K562 (cell line): ENCODE measurements around the gene ZBTB22. TPM values are rescaled to one million over a fixed set of nuclear protein-coding genes. Genes with fewer than 3 reads are reported as not detected.

Experiments used
- ATAC-seq: fragments of 200-7000 bp; cut with Tn5 transposase; 3 replicates; pipeline ENCODE4 v1.9.1; 2020; ENCODE audit warnings: moderate library complexity
- BruUV-seq: library from RNA; stranded (reverse); fragments of 400-500 nt; replicated peaks from 2 replicates; lab custom pipeline; 2021; lab: Mats Ljungman, UMichigan
- CTCF ChIA-PET: fragments of 300-600 bp; formaldehyde crosslinking; extraction: SDS; loops from one replicate; lab custom pipeline; 2021; ENCODE audit warnings: low intra/inter-chr PET ratio; lab: Yijun Ruan, JAX
- POLR2A ChIA-PET: fragments of 300-600, 350-650 bp; sonication (Branson Sonifier 250); formaldehyde crosslinking; extraction: SDS; loops from one replicate; lab custom pipeline; 2021; ENCODE audit warnings: antibody characterized with exemption, inconsistent platforms; lab: Yijun Ruan, JAX
- DNase-seq, 4 experiments: peaks; one replicate each; pipeline versions ENCODE4 v3.0.0 to v3.0.0-alpha.2; 2011 to 2018; ENCODE audit warnings: low spot score in 3 of 4, mixed read lengths in 3 of 4; ENCODE audit errors: extremely low read depth in 1 of 4
- FAIRE-seq: peaks from 2 replicates; lab custom pipeline; 2011; peaks lifted over from hg19 to GRCh38; lab: Jason Lieb, UNC
- H2AFZ ChIP-seq: 2 replicates; pipeline ENCODE4 v1.6.0; 2011; ENCODE audit warnings: low read depth, low read length, control low read depth, inconsistent platforms
- H3K27ac ChIP-seq: fragments of 200-600 bp; 3 replicates; pipeline ENCODE4 v1.8.0; 2011; ENCODE audit warnings: low read depth, mild to moderate bottlenecking, control low read depth, inconsistent platforms, low read length, moderate library complexity, mixed read lengths; ENCODE audit errors: extremely low read depth
- H3K27me3 ChIP-seq, 2 experiments: fragments of 300-600 bp in 1 of 2; 2 replicates in 1 of 2; 3 replicates in 1 of 2; pipeline versions ENCODE4 v1.6.0 to v1.8.0; 2011; ENCODE audit warnings: inconsistent platforms in 2 of 2, low read length in 2 of 2, mild to moderate bottlenecking in 1 of 2, mixed read lengths in 1 of 2, moderate library complexity in 1 of 2; ENCODE audit not compliant: control insufficient read depth in 2 of 2, insufficient read depth in 2 of 2
- H3K36me3 ChIP-seq: fragments of 300-600 bp; 3 replicates; pipeline ENCODE4 v1.8.0; 2011; ENCODE audit warnings: mild to moderate bottlenecking, low read length, inconsistent platforms; ENCODE audit not compliant: control insufficient read depth, insufficient read depth
- H3K4me1 ChIP-seq, 2 experiments: fragments of 200-600 bp in 1 of 2; replicated peaks in 1 of 2; 2 replicates in 1 of 2; 3 replicates in 1 of 2; pipeline versions ENCODE4 v1.5.1 to v1.8.0; 2011; ENCODE audit warnings: inconsistent platforms in 2 of 2, low read length in 2 of 2, mild to moderate bottlenecking in 1 of 2, mixed read lengths in 1 of 2, moderate library complexity in 1 of 2; ENCODE audit not compliant: control insufficient read depth in 2 of 2, insufficient read depth in 2 of 2
- H3K4me2 ChIP-seq: 2 replicates; pipeline ENCODE4 v1.6.1; 2011; ENCODE audit warnings: low read length, control low read depth, inconsistent platforms, mixed read lengths; ENCODE audit not compliant: insufficient read depth
- H3K4me3 ChIP-seq: fragments of 200-600 bp; sonication (generic), shearing (Covaris generic); 2 replicates; pipeline ENCODE4 v1.5.1; 2016; ENCODE audit warnings: control low read depth, inconsistent platforms
- H3K79me2 ChIP-seq: fragments of 200-600 bp; 3 replicates; pipeline ENCODE4 v1.8.0; 2011; ENCODE audit warnings: low read length, inconsistent platforms; ENCODE audit not compliant: control insufficient read depth, insufficient read depth
- H3K9ac ChIP-seq, 2 experiments: 2 replicates each; pipeline versions ENCODE4 v1.6.0 to v1.6.1; 2011; ENCODE audit warnings: low read depth in 2 of 2, low read length in 2 of 2, control low read depth in 1 of 2, inconsistent platforms in 1 of 2, mild to moderate bottlenecking in 1 of 2, mixed read lengths in 1 of 2; ENCODE audit not compliant: insufficient read depth in 1 of 2
- H3K9me1 ChIP-seq: one replicate; pipeline ENCODE4 v1.6.0; 2011; ENCODE audit warnings: inconsistent platforms, mild to moderate bottlenecking, low read length, moderate library complexity; ENCODE audit not compliant: control insufficient read depth, insufficient read depth
- H3K9me3 ChIP-seq: replicated peaks from 2 replicates; pipeline ENCODE4 v1.5.1; 2011; ENCODE audit warnings: low read depth, low read length, inconsistent platforms; ENCODE audit not compliant: control insufficient read depth, insufficient read depth
- H4K20me1 ChIP-seq: replicated peaks from 2 replicates; pipeline ENCODE4 v1.6.1; 2011; ENCODE audit warnings: low read length, inconsistent platforms, mixed read lengths; ENCODE audit not compliant: control insufficient read depth, insufficient read depth
- CBFB ChIP-seq: sonication (generic); formaldehyde crosslinking; IDR thresholded peaks from 2 replicates; pipeline ENCODE4 v1.4.0; 2020; ENCODE audit warnings: mild to moderate bottlenecking, missing genetic modification reagents
- CEBPB ChIP-seq: fragments of 450-650 bp; IDR thresholded peaks from 2 replicates; pipeline ENCODE4 v1.6.1; 2016; ENCODE audit warnings: missing genetic modification characterization, missing compliant biosample characterization
- CHCHD3 ChIP-seq: fragments of 250-450 bp; sonication (Bioruptor Pico); IDR thresholded peaks from 2 replicates; pipeline ENCODE4 v2.1.2; 2022; ENCODE audit warnings: mild to moderate bottlenecking
- EHMT2 ChIP-seq: fragments of 450-650 bp; IDR thresholded peaks from 2 replicates; pipeline ENCODE4 v1.6.1; 2018; ENCODE audit warnings: antibody characterized with exemption
- MTF1 ChIP-seq: fragments of 250-450 bp; sonication (Bioruptor Pico); IDR thresholded peaks from 2 replicates; pipeline ENCODE4 v1.9.0; 2021; ENCODE audit warnings: moderate library complexity, mild to moderate bottlenecking, inconsistent platforms, borderline replicate concordance
- OTX1 ChIP-seq: fragments of 450-650 bp; formaldehyde crosslinking; IDR thresholded peaks from 2 replicates; pipeline ENCODE4 v1.4.0; 2022; ENCODE audit warnings: mild to moderate bottlenecking
- PHF21A ChIP-seq: fragments of 450-650 bp; IDR thresholded peaks from 2 replicates; pipeline ENCODE4 v1.6.1; 2017; ENCODE audit warnings: low read depth, borderline replicate concordance
- ZC3H4 ChIP-seq: sonication (generic); formaldehyde crosslinking; IDR thresholded peaks from 2 replicates; pipeline ENCODE4 v1.9.0; 2021; ENCODE audit warnings: missing genetic modification reagents, borderline replicate concordance
- ZNF79 ChIP-seq: fragments of 250-450 bp; sonication (Bioruptor Pico); IDR thresholded peaks from 2 replicates; pipeline ENCODE4 v1.4.0; 2020; ENCODE audit warnings: low read depth, mild to moderate bottlenecking, moderate library complexity
- WGBS: fragments of 100-300 bp; shearing (Covaris generic); methylation state at CpG from one replicate; pipeline ENCODE4 v1.1.6; 2016; ENCODE audit warnings: low coverage, mixed read lengths; ENCODE audit not compliant: insufficient coverage; ENCODE audit errors: missing lambda C conversion rate; 5-methylcytosine and 5-hydroxymethylcytosine counted together
- in situ Hi-C: fragments of 300-500 bp; cut with MboI; formaldehyde crosslinking; loops from 4 replicates; pipeline ENCODE4 v1.15.0; 2018; ENCODE audit warnings: inconsistent platforms, mixed read lengths
- intact Hi-C: fragments of 100-400 bp; cut with micrococcal nuclease; formaldehyde crosslinking; loops from 2 replicates; pipeline ENCODE4 v1.14.2; 2022
- polyA plus RNA-seq, 8 experiments: library from polyadenylated mRNA; depleted of rRNA in 4 of 8; stranded (reverse) in 5 of 8; unstranded in 3 of 8; fragments of >200 nt; fragmentation: Nextera tagmentation in 2 of 8; fragmentation: Illumina TruSeq in 1 of 8; extraction: Ambion mirVana in 2 of 8; extraction: Trizol in 1 of 8; gene quantifications; 2 replicates each; pipeline versions ENCODE4 v1.2.1 to v1.2.3, GENCODE V29; 2011 to 2014; ENCODE audit warnings: inconsistent platforms in 1 of 8, missing spikeins in 1 of 8
- total RNA-seq, 7 experiments: library from RNA; depleted of rRNA in 6 of 7; stranded (reverse); fragments of >200 nt in 6 of 7; fragmentation: Illumina TruSeq in 2 of 7; extraction: Trizol in 2 of 7; gene quantifications; 2 replicates each; pipeline versions ENCODE4 v1.2.1 to v1.2.3, GENCODE V29; 2011 to 2021; ENCODE audit warnings: low replicate concordance in 1 of 7
- TF ChIP-seq, protein P1 (sequence below): fragments of 450-650 bp; formaldehyde crosslinking; IDR thresholded peaks from 2 replicates; pipeline ENCODE4 v1.4.0; 2022; ENCODE audit warnings: mild to moderate bottlenecking, moderate library complexity
- TF ChIP-seq, protein P2 (sequence below): fragments of 450-650 bp; IDR thresholded peaks from one replicate; pipeline ENCODE4 v1.6.1; 2018; ENCODE audit warnings: mild to moderate bottlenecking, moderate library complexity; ENCODE audit not compliant: partially characterized antibody
- TF ChIP-seq, protein P3 (sequence below): fragments of 450-650 bp; IDR thresholded peaks from 2 replicates; pipeline ENCODE4 v1.6.1; 2018; ENCODE audit not compliant: partially characterized antibody
- TF ChIP-seq, protein P4 (sequence below), 2 experiments: fragments of 450-650 bp; IDR thresholded peaks; 2 replicates each; pipeline ENCODE4 v1.6.1; 2018; ENCODE audit warnings: mild to moderate bottlenecking in 2 of 2, low read depth in 1 of 2; ENCODE audit not compliant: partially characterized antibody in 2 of 2

ZBTB22 gene
- total and polyA plus RNA-seq, 9 of the 15 experiments (the other 6 are each of a cell fraction or from before 2014, with no cell fraction given) = 0.21 to 11.9 (median 7.1) TPM

DNA sequence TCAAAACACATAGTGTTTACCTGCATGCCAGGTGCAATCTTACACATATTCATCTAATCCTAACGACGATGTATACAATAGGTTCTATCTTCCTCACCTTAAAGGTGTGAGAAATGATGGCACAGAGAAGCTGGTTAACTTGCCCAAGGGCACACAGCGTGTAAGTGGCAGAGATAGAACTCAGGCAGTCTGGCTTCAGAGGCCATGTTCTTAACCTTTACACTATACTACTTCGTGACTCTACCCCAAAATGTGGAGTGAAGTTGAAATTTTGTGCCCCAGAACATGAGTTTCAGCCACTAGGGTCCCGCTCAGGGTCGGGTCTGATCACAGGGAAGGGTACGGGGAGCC, 46.5 kb downstream of the ZBTB22 start:
- Histone ChIP-seq H4K20me1 (peaks cover 34% of the 10 kb centered on the region), H3K9me1 (no peaks in the 10 kb centered on the region), H3K27ac (peak overlapping the region; percentile 98), H3K4me3 (peak overlapping the region; percentile 93), H3K4me2 (peak overlapping the region; percentile 99), H3K36me3 (peaks cover 82% of the 10 kb centered on the region), H3K9me3 (no peaks in the 10 kb centered on the region), H3K4me1 (peaks cover 6 to 34% of the 10 kb centered on the region in 2 experiments), H3K79me2 (peaks cover 63% of the 10 kb centered on the region), H2AFZ (peak overlapping the region; percentile 99), H3K27me3 (no peaks in the 10 kb centered on the region; a peak in 1 of 5 replicates), H3K9ac (peak overlapping the region; percentile 93 to 100)
- in situ Hi-C loops (loop anchor here (10.0 kb wide), 1 partner anchor 134 kb away; no protein-coding TSS in a partner anchor), intact Hi-C loops (loop anchor here (10.0 kb wide), 1 partner anchor 304 kb away; no protein-coding TSS in a partner anchor)
- no TSS peak for BruUV-seq
- ChIA-PET CTCF (no interaction called here), POLR2A (interaction anchor here (0.5 to 3.2 kb wide), 33 partner anchors 9 to 1663 kb away, joined by 3 to 47 read pairs (median 4); partner anchors contain the start of genes HSD17B8, HSPA1B, PFDN6 and RING1)
- under 1% methylated on average over 7 of the region's 7 CpGs for WGBS
- FAIRE-seq (peak; percentile 62), DNase-seq (peak in 1 of 4 experiments; percentile 58), ATAC-seq (peak; percentile 45)
- TF ChIP-seq PHF21A (no peak), ZC3H4 (no peak), MTF1 (CRISPR knock-in tag) (no peak), EHMT2 (no peak), CBFB (no peak), CHCHD3 (CRISPR knock-in tag) (no peak), CEBPB (tag) (no peak), ZNF79 (no peak), OTX1 (CRISPR knock-in tag) (no peak)
- TF ChIP-seq, protein P1, sequence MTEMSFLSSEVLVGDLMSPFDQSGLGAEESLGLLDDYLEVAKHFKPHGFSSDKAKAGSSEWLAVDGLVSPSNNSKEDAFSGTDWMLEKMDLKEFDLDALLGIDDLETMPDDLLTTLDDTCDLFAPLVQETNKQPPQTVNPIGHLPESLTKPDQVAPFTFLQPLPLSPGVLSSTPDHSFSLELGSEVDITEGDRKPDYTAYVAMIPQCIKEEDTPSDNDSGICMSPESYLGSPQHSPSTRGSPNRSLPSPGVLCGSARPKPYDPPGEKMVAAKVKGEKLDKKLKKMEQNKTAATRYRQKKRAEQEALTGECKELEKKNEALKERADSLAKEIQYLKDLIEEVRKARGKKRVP = no peak
- TF ChIP-seq, protein P2, sequence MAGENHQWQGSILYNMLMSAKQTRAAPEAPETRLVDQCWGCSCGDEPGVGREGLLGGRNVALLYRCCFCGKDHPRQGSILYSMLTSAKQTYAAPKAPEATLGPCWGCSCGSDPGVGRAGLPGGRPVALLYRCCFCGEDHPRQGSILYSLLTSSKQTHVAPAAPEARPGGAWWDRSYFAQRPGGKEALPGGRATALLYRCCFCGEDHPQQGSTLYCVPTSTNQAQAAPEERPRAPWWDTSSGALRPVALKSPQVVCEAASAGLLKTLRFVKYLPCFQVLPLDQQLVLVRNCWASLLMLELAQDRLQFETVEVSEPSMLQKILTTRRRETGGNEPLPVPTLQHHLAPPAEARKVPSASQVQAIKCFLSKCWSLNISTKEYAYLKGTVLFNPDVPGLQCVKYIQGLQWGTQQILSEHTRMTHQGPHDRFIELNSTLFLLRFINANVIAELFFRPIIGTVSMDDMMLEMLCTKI = no peak
- TF ChIP-seq, protein P3, sequence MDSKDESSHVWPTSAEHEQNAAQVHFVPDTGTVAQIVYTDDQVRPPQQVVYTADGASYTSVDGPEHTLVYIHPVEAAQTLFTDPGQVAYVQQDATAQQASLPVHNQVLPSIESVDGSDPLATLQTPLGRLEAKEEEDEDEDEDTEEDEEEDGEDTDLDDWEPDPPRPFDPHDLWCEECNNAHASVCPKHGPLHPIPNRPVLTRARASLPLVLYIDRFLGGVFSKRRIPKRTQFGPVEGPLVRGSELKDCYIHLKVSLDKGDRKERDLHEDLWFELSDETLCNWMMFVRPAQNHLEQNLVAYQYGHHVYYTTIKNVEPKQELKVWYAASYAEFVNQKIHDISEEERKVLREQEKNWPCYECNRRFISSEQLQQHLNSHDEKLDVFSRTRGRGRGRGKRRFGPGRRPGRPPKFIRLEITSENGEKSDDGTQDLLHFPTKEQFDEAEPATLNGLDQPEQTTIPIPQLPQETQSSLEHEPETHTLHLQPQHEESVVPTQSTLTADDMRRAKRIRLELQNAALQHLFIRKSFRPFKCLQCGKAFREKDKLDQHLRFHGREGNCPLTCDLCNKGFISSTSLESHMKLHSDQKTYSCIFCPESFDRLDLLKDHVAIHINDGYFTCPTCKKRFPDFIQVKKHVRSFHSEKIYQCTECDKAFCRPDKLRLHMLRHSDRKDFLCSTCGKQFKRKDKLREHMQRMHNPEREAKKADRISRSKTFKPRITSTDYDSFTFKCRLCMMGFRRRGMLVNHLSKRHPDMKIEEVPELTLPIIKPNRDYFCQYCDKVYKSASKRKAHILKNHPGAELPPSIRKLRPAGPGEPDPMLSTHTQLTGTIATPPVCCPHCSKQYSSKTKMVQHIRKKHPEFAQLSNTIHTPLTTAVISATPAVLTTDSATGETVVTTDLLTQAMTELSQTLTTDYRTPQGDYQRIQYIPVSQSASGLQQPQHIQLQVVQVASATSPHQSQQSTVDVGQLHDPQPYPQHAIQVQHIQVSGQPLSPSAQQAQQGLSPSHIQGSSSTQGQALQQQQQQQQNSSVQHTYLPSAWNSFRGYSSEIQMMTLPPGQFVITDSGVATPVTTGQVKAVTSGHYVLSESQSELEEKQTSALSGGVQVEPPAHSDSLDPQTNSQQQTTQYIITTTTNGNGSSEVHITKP = no peak
- TF ChIP-seq, protein P4, sequence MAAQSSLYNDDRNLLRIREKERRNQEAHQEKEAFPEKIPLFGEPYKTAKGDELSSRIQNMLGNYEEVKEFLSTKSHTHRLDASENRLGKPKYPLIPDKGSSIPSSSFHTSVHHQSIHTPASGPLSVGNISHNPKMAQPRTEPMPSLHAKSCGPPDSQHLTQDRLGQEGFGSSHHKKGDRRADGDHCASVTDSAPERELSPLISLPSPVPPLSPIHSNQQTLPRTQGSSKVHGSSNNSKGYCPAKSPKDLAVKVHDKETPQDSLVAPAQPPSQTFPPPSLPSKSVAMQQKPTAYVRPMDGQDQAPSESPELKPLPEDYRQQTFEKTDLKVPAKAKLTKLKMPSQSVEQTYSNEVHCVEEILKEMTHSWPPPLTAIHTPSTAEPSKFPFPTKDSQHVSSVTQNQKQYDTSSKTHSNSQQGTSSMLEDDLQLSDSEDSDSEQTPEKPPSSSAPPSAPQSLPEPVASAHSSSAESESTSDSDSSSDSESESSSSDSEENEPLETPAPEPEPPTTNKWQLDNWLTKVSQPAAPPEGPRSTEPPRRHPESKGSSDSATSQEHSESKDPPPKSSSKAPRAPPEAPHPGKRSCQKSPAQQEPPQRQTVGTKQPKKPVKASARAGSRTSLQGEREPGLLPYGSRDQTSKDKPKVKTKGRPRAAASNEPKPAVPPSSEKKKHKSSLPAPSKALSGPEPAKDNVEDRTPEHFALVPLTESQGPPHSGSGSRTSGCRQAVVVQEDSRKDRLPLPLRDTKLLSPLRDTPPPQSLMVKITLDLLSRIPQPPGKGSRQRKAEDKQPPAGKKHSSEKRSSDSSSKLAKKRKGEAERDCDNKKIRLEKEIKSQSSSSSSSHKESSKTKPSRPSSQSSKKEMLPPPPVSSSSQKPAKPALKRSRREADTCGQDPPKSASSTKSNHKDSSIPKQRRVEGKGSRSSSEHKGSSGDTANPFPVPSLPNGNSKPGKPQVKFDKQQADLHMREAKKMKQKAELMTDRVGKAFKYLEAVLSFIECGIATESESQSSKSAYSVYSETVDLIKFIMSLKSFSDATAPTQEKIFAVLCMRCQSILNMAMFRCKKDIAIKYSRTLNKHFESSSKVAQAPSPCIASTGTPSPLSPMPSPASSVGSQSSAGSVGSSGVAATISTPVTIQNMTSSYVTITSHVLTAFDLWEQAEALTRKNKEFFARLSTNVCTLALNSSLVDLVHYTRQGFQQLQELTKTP (IDR thresholded peaks at IDR 0.05; ENCODE audit: low read depth in 1 of 2, partially characterized antibody in 2 of 2) = no peak
